NB4 (cell line): ENCODE measurements around the gene ADRA2C.

ENCODE experiments used
- CTCF ChIP-seq: IDR thresholded peaks from one replicate; pipeline ENCODE4 v1.5.1; 2012; ENCODE audit warnings: low read depth, low read length
- POLR2A ChIP-seq: IDR thresholded peaks from 2 replicates; pipeline ENCODE4 v1.6.1; 2011; ENCODE audit warnings: mild to moderate bottlenecking; ENCODE audit not compliant: insufficient read length; ENCODE audit errors: extremely low read depth

- TF ChIP-seq POLR2A (no peak), CTCF (no peak)
These were observed 8.8 kb downstream of the ADRA2C start for GRCh38 chr4:3775005-3775404.
